Measurements from ENCODE around the gene HCAR1.

Gene HCAR1

GRCh38 chr12:122688291-122688690 is 42.4 kb downstream of the HCAR1 start:
- no peak for TF ChIP-seq CTCF (IDR thresholded peaks at IDR 0.05; ENCODE audit: low read depth, low read length, poor library complexity, severe bottlenecking)
- TF ChIP-seq EZH2phosphoT487 (IDR thresholded peaks at IDR 0.05; ENCODE audit: borderline replicate concordance, low read length): no peak
- H3K4me2 ChIP-seq (ENCODE audit: low read length): no peak overlapping the region
- no peak overlapping the region for H3K4me3 ChIP-seq (ENCODE audit: low read length)

GRCh38 chr12:122687086-122687485 is 43.6 kb downstream of the HCAR1 start:
- no peaks in the 10 kb centered on the region for H3K9me2 ChIP-seq (replicated peaks; ENCODE audit: control insufficient read depth, low read length)
- H3K4me1 ChIP-seq (ENCODE audit: control insufficient read depth, low read length): peaks cover 4% of the 10 kb centered on the region; the same call in 1 of the 2 replicates
- no peak overlapping the region for H3K4me3 ChIP-seq (ENCODE audit: low read length)
- no peaks in the 10 kb centered on the region for H3K27me3 ChIP-seq (ENCODE audit: control insufficient read depth, low read length)
- H3K27ac ChIP-seq (ENCODE audit: low read depth, low read length): no peak overlapping the region
- TF ChIP-seq EZH2phosphoT487 (IDR thresholded peaks at IDR 0.05; ENCODE audit: borderline replicate concordance, low read length) (no peak), CTCF (IDR thresholded peaks at IDR 0.05; ENCODE audit: low read depth, low read length, poor library complexity, severe bottlenecking) (no peak)
- no peaks in the 10 kb centered on the region for H3K79me2 ChIP-seq (ENCODE audit: control insufficient read depth, low read length)
- H3K36me3 ChIP-seq (ENCODE audit: control insufficient read depth, low read length): no peaks in the 10 kb centered on the region
- no peak overlapping the region for H3K4me2 ChIP-seq (ENCODE audit: low read length)
- H3K9me3 ChIP-seq (ENCODE audit: control insufficient read depth, insufficient read depth, low read length): no peaks in the 10 kb centered on the region
- no peaks in the 10 kb centered on the region for H4K20me1 ChIP-seq (ENCODE audit: control insufficient read depth, insufficient read depth, low read depth, low read length)
- H3F3A ChIP-seq (ENCODE audit: control insufficient read depth, insufficient read depth): no peaks in the 10 kb centered on the region

More at GRCh38 chr12:122688291-122688690, 42.4 kb downstream of the HCAR1 start:
- no peaks in the 10 kb centered on the region for H3K9me3 ChIP-seq (ENCODE audit: control insufficient read depth, insufficient read depth, low read length)
- no peak overlapping the region for H3K27ac ChIP-seq (ENCODE audit: low read depth, low read length)
- no peaks in the 10 kb centered on the region for H3K27me3 ChIP-seq (ENCODE audit: control insufficient read depth, low read length)
- no peaks in the 10 kb centered on the region for H3F3A ChIP-seq (ENCODE audit: control insufficient read depth, insufficient read depth)
- H4K20me1 ChIP-seq (ENCODE audit: control insufficient read depth, insufficient read depth, low read depth, low read length): no peaks in the 10 kb centered on the region
- no peaks in the 10 kb centered on the region for H3K79me2 ChIP-seq (ENCODE audit: control insufficient read depth, low read length)
- H3K9me2 ChIP-seq (replicated peaks; ENCODE audit: control insufficient read depth, low read length): no peaks in the 10 kb centered on the region
- no peaks in the 10 kb centered on the region for H3K36me3 ChIP-seq (ENCODE audit: control insufficient read depth, low read length)
- peaks cover 4% of the 10 kb centered on the region; the same call in 1 of the 2 replicates for H3K4me1 ChIP-seq (ENCODE audit: control insufficient read depth, low read length)

DNA sequence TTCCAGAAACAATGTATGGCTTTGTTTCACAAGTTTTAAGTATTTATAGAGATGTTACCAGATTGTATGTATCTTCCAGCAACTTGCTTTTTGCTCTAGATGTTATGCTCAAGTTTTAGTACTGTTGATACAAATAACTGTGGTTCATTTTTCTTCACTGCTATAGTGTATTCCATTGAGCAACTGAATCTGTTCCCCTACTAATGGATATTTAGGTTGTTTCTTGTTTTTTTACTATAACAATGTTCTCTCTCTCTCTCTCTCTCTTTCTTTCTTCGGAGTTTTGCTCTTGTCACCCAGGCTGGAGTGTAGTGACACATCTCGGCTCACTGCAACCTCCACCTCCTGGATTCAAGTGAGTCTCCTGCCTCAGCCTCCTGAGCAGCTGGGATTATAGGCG is 44.1 kb downstream of the HCAR1 start:
- no peak overlapping the region for H3K27ac ChIP-seq (ENCODE audit: low read depth, low read length)
- H4K20me1 ChIP-seq (ENCODE audit: control insufficient read depth, insufficient read depth, low read depth, low read length): no peaks in the 10 kb centered on the region
- no peaks in the 10 kb centered on the region for H3K9me2 ChIP-seq (replicated peaks; ENCODE audit: control insufficient read depth, low read length)
- no peak overlapping the region for H3K4me2 ChIP-seq (ENCODE audit: low read length)
- peaks cover under 1% of the 10 kb centered on the region; the same call in 1 of the 2 replicates for H3K4me1 ChIP-seq (ENCODE audit: control insufficient read depth, low read length)
- TF ChIP-seq EZH2phosphoT487 (IDR thresholded peaks at IDR 0.05; ENCODE audit: borderline replicate concordance, low read length): no peak
- no peak for TF ChIP-seq CTCF (IDR thresholded peaks at IDR 0.05; ENCODE audit: low read depth, low read length, poor library complexity, severe bottlenecking)
- H3K27me3 ChIP-seq (ENCODE audit: control insufficient read depth, low read length): no peaks in the 10 kb centered on the region
- no peaks in the 10 kb centered on the region for H3K36me3 ChIP-seq (ENCODE audit: control insufficient read depth, low read length)
- H3K9me3 ChIP-seq (ENCODE audit: control insufficient read depth, insufficient read depth, low read length): no peaks in the 10 kb centered on the region
- no peaks in the 10 kb centered on the region for H3K79me2 ChIP-seq (ENCODE audit: control insufficient read depth, low read length)
- H3F3A ChIP-seq (ENCODE audit: control insufficient read depth, insufficient read depth): no peaks in the 10 kb centered on the region
- no peak overlapping the region for H3K4me3 ChIP-seq (ENCODE audit: low read length)
